Activated naive CD4-positive, alpha-beta T cell treated with anti-CD3 and anti-CD28 coated beads for 36 hours (primary cell): ENCODE results near the gene DUSP8. TPM values are rescaled to one million over a fixed set of nuclear protein-coding genes. Genes with fewer than 3 reads are reported as not detected.

Experiments used
- CTCF ChIA-PET: fragments of 350-600 bp; sonication (Branson Sonifier 250); formaldehyde crosslinking; loops from one replicate; lab custom pipeline; 2021; ENCODE audit warnings: antibody characterized with exemption; lab: Charles Lee
- DNase-seq: peaks from one replicate; pipeline ENCODE4 v3.0.0-alpha.2; 2020
- H3K27ac Mint-ChIP-seq: one replicate; pipeline ENCODE4 v1.8.0; 2021; ENCODE audit warnings: mild to moderate bottlenecking, mixed read lengths
- H3K27me3 Mint-ChIP-seq: one replicate; pipeline ENCODE4 v1.8.0; 2021; ENCODE audit warnings: low read depth, mixed read lengths
- H3K36me3 Mint-ChIP-seq: one replicate; pipeline ENCODE4 v1.8.0; 2021; ENCODE audit warnings: low read depth, mixed read lengths
- H3K4me1 Mint-ChIP-seq: one replicate; pipeline ENCODE4 v1.8.0; 2021; ENCODE audit warnings: low read depth, mixed read lengths
- H3K4me3 Mint-ChIP-seq: one replicate; pipeline ENCODE4 v1.8.0; 2021; ENCODE audit warnings: mild to moderate bottlenecking, moderate library complexity, mixed read lengths
- H3K9me3 Mint-ChIP-seq: one replicate; pipeline ENCODE4 v1.8.0; 2021; ENCODE audit warnings: mixed read lengths
- intact Hi-C: fragments of 100-400 bp; cut with micrococcal nuclease; formaldehyde crosslinking; loops from one replicate; pipeline ENCODE4 v1.15.1; 2023
- total RNA-seq, 2 experiments: library from RNA; stranded (reverse); gene quantifications; one replicate each; pipeline ENCODE4 v1.2.3, GENCODE V29; 2021

The DUSP8 gene
- total RNA-seq, 2 experiments from 2014 or later = 2.9 to 3.0 TPM

DNA sequence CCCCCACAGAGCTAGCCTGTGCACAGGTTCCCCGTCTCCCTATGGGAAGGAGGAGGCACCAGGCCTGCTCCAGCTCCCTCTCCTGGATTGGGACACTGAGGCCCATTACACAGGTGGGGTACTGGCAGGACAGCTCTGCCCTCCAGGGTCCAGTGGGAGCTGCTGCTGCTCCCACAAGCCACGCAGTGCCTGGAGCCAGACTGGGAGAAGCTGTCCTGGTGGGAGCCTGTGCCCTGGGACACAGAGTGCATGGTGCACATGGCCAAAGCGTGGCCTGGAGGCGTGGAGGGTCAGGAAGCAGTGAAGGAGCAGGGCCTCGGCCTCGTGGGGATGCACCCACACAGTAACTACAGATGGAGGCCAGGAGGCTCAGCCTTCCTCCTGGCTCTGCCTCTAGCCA lies 27.5 kb downstream of the DUSP8 start:
- Mint-ChIP-seq H3K36me3 (no peaks in the 10 kb centered on the region), H3K27me3 (peaks cover 26% of the 10 kb centered on the region), H3K4me1 (peaks cover 4% of the 10 kb centered on the region), H3K9me3 (no peaks in the 10 kb centered on the region), H3K4me3 (no peak overlapping the region), H3K27ac (no peak overlapping the region)
- no peak for DNase-seq
- CTCF ChIA-PET = interaction anchor here (1.7 kb wide), 1 partner anchor 30 kb away, joined by 6 read pairs; no protein-coding TSS in a partner anchor
- intact Hi-C loops = no loop called here

DNA sequence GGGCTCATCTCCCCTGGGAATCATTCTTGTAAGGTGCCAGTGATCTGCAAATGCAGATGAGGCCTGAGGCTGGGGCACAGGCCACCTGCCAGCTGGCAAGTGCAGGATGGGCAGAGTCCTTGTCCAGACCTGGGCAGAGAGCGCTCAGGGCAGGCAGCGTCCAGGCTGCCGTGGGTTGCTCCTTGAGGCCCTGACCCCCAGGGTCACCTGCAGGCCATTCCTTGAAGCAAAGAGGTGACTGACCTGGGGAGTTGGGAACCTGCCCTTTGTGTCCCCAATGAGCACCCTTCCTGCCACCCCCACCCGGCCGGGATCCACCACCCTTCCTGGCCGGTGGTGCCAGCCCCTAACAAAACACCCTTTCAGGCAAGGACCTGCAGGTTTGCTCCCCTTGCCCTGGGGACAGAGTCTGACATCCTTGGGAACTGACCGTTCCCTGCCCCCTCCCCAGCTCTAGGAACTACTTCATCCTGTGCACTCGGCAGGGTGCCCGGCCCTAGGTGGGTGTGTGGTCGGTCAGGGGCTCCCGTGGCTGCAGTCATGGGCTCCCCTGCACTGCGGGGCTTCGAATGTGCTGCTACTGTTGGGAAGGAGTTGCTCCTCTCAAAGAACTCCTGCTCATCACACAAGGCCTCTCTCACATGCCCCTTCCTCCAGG lies 28.3 kb downstream of the DUSP8 start:
- Mint-ChIP-seq H3K27ac (no peak overlapping the region), H3K36me3 (no peaks in the 10 kb centered on the region), H3K4me3 (no peak overlapping the region), H3K4me1 (peaks cover 4% of the 10 kb centered on the region), H3K9me3 (no peaks in the 10 kb centered on the region), H3K27me3 (peaks cover 21% of the 10 kb centered on the region)
- CTCF ChIA-PET = interaction anchor here (1.7 kb wide), 1 partner anchor 31 kb away, joined by 6 read pairs; no protein-coding TSS in a partner anchor
- intact Hi-C loops = no loop called here
- DNase-seq = no peak

DNA sequence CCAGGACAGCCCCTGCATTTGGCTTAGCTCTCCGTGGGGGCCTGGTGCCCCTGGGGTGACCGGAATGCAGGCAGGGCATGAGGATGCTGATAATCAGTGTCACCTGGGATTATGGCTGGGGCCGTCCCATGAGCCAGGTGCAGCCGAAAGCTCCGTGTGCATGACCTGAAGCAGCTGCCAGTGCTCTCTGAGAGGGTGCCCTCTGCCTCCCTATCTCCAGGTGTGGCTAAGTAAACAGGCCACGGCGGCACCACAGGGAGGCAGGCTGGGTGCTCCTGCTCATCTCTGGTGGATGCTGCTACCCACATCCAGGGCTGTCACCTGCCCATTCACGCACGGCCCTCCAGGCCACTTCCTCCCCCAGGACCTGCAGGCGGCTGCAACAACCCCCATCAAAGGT lies 29.8 kb downstream of the DUSP8 start:
- Mint-ChIP-seq H3K36me3 (no peaks in the 10 kb centered on the region), H3K27me3 (peaks cover 11% of the 10 kb centered on the region), H3K4me3 (no peak overlapping the region), H3K27ac (no peak overlapping the region), H3K4me1 (no peaks in the 10 kb centered on the region), H3K9me3 (no peaks in the 10 kb centered on the region)
- DNase-seq = no peak
- CTCF ChIA-PET = interaction anchor here (1.6 kb wide), 1 partner anchor 32 kb away, joined by 5 read pairs; no protein-coding TSS in a partner anchor
- intact Hi-C loops = no loop called here

DNA sequence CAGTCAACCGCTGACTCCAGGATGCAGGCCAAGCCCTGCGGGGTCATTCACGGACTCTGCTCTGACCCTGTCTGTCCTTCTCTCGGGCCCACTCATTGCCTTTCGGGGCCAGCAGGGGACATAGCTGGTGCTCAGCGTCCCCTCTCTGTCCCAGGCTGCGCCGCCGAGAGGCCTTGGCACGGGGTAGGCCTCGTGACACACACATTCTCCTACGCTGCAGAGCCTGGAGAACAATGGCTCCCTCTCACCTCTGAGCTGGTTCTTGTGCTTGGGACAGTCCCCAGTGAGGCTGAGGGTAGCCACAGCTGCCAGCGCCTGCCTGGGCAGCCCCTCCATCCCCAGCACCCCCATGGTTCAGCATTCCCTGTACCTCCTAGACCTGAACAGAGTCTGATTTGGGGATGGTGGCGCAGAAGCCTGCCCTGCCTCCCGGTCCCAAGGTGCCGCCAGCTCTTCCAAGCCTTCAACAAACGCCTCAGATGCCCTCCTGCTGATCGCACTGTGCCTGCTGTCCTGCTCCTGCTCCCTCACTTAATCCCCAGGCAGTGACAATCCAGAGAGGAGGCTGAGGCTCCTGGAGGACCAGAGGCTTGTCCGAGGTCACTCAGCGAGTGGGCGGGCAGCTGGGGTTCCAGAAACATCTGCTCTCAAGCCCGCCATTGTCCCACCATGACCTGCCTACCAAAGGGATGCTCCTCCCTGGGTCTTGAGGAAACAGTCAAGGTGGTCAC lies 30.4 kb downstream of the DUSP8 start:
- H3K27me3 Mint-ChIP-seq = peaks cover 11% of the 10 kb centered on the region
- CTCF ChIA-PET = interaction anchor here (1.6 kb wide), 1 partner anchor 33 kb away, joined by 5 read pairs; no protein-coding TSS in a partner anchor
- no peaks in the 10 kb centered on the region for H3K9me3 Mint-ChIP-seq
- no peaks in the 10 kb centered on the region for H3K36me3 Mint-ChIP-seq
- no peak for DNase-seq
- intact Hi-C loops = no loop called here
- peaks cover 3% of the 10 kb centered on the region for H3K4me1 Mint-ChIP-seq
- H3K4me3 Mint-ChIP-seq = no peak overlapping the region
- no peak overlapping the region for H3K27ac Mint-ChIP-seq

DNA sequence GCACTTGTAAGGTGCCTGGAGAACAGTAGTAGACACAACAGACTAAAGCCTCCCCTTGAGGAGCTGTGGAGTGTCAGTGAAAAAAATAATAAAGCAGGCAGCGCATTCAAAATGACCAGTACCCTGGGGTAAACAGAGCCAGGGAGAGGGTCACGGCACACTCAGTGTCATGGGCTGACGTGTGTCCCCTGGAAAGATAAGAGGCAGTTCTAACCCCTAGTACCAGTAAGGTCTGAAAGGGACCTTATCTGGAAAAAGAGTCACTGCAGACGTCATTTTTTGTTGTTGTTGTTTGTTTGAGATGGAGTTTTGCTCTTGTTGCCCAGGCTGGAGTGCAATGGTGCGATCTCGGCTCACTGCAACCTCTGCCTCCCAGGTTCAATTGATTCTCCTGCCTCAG lies 32.0 kb downstream of the DUSP8 start:
- Mint-ChIP-seq H3K36me3 (no peaks in the 10 kb centered on the region), H3K27ac (no peak overlapping the region), H3K27me3 (no peaks in the 10 kb centered on the region), H3K9me3 (no peaks in the 10 kb centered on the region), H3K4me3 (no peak overlapping the region), H3K4me1 (peaks cover 15% of the 10 kb centered on the region)
- no peak for DNase-seq
- intact Hi-C loops = no loop called here
- CTCF ChIA-PET = interaction anchor here (0.7 kb wide), 1 partner anchor 26 kb away, joined by 3 read pairs; no protein-coding TSS in a partner anchor

DNA sequence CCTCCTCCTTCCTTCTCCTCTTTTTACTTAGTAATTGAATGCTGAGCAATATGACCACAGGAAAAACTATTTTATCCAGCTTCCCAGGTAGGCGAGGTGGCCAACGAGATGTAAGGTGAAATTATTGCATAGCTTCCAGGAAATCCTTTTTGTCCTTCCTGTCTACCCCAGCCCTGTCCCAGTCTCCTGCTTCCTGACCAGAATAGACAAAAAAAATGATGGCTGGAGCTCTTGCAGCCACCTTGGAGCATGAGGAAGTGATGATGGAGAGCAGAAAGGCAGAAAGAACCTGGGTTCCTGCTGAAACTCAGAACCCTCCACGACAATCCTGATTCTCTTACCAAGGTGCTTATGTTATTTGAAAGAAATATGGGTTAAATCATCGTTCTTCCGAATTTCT lies 33.9 kb downstream of the DUSP8 start:
- Mint-ChIP-seq H3K4me1 (peaks cover 28% of the 10 kb centered on the region), H3K27me3 (no peaks in the 10 kb centered on the region), H3K4me3 (no peak overlapping the region), H3K36me3 (no peaks in the 10 kb centered on the region), H3K9me3 (no peaks in the 10 kb centered on the region), H3K27ac (no peak overlapping the region)
- intact Hi-C loops = loop anchor here (5.0 kb wide), 1 partner anchor 34 kb away; the partner anchor contains the start of gene DUSP8
- CTCF ChIA-PET = interaction anchor here (1.1 to 1.4 kb wide), 2 partner anchors 9 to 35 kb away, joined by 4 read pairs; no protein-coding TSS in a partner anchor
- DNase-seq = no peak

DNA sequence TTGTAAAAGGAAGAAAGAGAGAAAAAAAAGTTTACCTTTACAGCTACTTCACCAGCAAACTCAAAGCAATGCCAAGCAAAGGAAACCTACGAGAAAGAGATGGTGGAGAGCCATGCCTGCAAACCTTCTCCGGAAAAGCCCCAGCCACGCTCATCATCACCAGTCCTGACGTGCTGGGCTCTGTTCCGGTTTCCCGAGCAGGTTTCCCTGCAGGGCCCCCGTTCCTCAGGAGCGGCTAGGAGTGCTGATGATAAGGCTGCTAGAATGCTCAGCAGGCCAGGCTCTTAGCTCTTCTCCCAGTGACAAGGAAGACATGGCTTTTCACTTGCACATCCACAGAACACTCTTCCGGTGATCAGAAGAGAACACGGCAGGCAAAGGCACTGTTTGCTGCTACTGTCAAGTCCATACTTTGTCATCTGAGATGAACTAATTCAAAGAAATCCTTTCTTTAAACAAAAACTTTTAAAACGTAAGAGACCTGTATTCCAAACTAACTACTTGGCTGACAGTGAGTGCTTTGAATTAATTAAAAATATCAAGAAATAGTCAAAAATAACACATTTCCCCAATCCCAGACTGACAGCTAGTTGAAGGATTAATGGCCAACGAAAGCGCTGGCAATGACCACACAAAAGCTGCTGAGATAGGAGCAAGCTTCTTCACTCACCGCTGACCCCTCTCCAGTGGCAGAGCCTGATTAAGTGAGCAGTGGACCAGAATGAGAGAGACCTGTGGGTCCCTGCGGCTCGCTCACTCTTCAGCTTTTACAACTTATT lies 35.8 kb downstream of the DUSP8 start:
- H3K4me3 Mint-ChIP-seq = no peak overlapping the region
- CTCF ChIA-PET = interaction anchor here (0.7 to 1.7 kb wide), 2 partner anchors 39 to 59 kb away, joined by 3 to 7 read pairs; no protein-coding TSS in a partner anchor
- intact Hi-C loops = loop anchor here (5.0 kb wide), 1 partner anchor 36 kb away; the partner anchor contains the start of gene DUSP8

DNA sequence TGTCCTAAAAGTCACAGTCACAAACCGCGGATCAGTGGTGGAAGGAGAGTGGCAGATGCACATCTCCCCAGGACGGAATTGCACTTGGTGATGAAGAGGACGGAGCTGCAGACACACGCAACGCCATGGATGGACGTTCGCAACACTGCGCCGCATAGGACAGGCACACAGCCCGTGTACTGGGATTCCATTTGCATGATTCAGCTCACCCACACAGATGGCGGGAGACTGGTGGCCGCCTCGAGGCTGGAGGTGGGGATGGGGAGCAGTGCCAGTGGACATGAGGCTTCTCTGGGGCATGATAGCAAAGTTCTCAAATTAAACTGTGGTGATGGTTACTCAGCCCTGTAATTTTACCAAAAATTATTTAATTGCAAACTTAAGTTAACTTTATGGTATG lies 37.4 kb downstream of the DUSP8 start:
- H3K27me3 Mint-ChIP-seq = no peaks in the 10 kb centered on the region
- H3K36me3 Mint-ChIP-seq = no peaks in the 10 kb centered on the region
- no peaks in the 10 kb centered on the region for H3K9me3 Mint-ChIP-seq
- no peak overlapping the region for H3K4me3 Mint-ChIP-seq
- intact Hi-C loops = loop anchor here (5.0 kb wide), 1 partner anchor 38 kb away; the partner anchor contains the start of gene DUSP8
- no peak for DNase-seq
- H3K4me1 Mint-ChIP-seq = peaks cover 40% of the 10 kb centered on the region
- CTCF ChIA-PET = interaction anchor here (0.9 kb wide), 1 partner anchor 12 kb away, joined by 5 read pairs; no protein-coding TSS in a partner anchor
- no peak overlapping the region for H3K27ac Mint-ChIP-seq

More for the DNA sequence above, 35.8 kb downstream of the DUSP8 start:
- no peak for DNase-seq
- Mint-ChIP-seq H3K9me3 (no peaks in the 10 kb centered on the region), H3K4me1 (peaks cover 34% of the 10 kb centered on the region), H3K36me3 (no peaks in the 10 kb centered on the region), H3K27me3 (no peaks in the 10 kb centered on the region), H3K27ac (no peak overlapping the region)

DNA sequence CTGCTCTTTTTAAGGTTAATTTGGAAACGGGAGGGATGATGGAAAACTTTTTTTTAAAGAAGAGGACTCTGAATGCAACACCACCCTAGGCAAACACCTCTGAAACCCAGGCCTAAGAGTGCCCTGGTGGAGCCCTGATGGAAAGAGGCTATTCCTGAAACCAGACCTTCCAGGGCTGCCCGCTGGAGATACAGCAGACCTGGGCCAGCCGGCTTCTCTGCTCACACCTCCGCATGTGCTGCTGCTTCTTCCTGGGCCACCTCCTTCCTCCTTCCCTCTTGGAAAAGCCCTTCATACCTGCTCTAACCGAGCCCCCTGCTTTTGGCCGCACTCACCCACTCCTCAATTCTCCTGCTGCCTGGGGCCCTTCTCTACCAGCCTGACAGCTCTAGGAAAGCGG lies 37.9 kb downstream of the DUSP8 start:
- Mint-ChIP-seq H3K27me3 (no peaks in the 10 kb centered on the region), H3K9me3 (no peaks in the 10 kb centered on the region), H3K27ac (no peak overlapping the region), H3K4me1 (peaks cover 45% of the 10 kb centered on the region), H3K4me3 (no peak overlapping the region), H3K36me3 (no peaks in the 10 kb centered on the region)
- intact Hi-C loops = no loop called here
- CTCF ChIA-PET = no interaction called here
- DNase-seq = no peak

DNA sequence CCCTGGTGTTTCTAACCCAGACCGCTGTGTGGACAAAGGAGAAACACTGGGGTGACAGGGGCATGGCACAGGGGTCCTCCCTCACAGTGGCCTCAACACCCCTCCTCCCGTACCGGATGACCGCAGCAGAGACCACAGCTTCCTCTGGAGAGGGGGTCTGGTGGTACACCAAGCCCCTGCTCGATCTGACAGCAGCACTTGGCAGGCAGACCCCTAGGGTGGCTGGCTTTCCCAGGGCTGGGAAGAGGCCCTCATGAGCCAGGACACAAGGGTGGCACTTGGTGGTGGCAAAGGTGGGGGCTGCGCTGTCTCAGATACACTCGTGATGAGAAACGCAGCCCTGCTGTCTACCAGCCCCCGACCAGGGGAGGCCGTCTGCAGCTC lies 38.7 kb downstream of the DUSP8 start:
- no peaks in the 10 kb centered on the region for H3K27me3 Mint-ChIP-seq
- H3K36me3 Mint-ChIP-seq = no peaks in the 10 kb centered on the region
- H3K9me3 Mint-ChIP-seq = no peaks in the 10 kb centered on the region
- H3K27ac Mint-ChIP-seq = no peak overlapping the region
- no peak overlapping the region for H3K4me3 Mint-ChIP-seq
- intact Hi-C loops = no loop called here
- CTCF ChIA-PET = no interaction called here
- peaks cover 51% of the 10 kb centered on the region for H3K4me1 Mint-ChIP-seq
- DNase-seq = no peak

DNA sequence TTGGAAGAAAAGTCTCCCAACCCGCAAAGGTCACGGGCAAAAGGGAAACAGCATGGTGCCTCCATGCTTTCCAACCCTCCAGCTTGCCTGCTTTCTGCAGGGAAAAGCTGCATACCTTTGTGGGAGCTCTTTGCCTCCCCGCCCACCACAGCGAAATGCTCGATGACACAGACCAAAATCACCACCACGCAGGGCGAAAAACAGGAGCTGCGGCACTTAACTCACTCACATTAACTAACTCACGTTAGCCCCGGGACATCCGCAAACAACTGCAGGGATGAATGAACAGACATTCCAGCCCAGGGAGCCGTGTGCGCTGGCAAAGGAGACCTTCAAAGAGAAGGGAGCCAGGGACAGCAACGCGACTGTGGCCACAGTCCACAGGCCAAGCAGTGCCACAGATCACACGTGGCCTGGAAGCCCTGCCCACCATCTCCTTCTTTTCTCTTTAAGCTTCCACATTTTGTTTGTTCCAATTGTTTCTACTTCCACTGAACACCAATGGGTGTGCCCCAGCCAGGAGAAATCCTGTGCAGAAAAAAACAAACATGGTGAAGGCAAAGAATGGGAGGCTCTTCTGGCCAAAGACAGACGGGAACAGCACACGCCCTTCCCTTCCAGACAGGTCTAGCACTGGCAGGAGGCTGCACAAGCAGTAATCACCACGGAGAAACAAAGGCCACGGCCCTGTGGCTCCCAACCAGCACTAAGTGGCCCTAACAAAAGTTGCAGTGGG lies 39.3 kb downstream of the DUSP8 start:
- intact Hi-C loops = no loop called here
- no peak overlapping the region for H3K27ac Mint-ChIP-seq
- no peak for DNase-seq
- peaks cover 56% of the 10 kb centered on the region for H3K4me1 Mint-ChIP-seq
- H3K9me3 Mint-ChIP-seq = no peaks in the 10 kb centered on the region
- H3K27me3 Mint-ChIP-seq = no peaks in the 10 kb centered on the region
- H3K36me3 Mint-ChIP-seq = no peaks in the 10 kb centered on the region
- no peak overlapping the region for H3K4me3 Mint-ChIP-seq
- CTCF ChIA-PET = interaction anchor here (1.0 kb wide), 1 partner anchor 18 kb away, joined by 4 read pairs; no protein-coding TSS in a partner anchor
